Type B pancreatic cell (in vitro differentiated cells): Measurements from ENCODE around the gene PIRT. TPM values are rescaled to one million over a fixed set of nuclear protein-coding genes. Genes with fewer than 3 reads are reported as not detected.

Experiments
- DNase-seq: peaks from one replicate; pipeline ENCODE4 v3.0.0; 2021; ENCODE audit warnings: mixed read lengths; ENCODE audit not compliant: unreplicated experiment; ENCODE audit errors: extremely low spot score
- H3K27ac Mint-ChIP-seq: 2 replicates; pipeline ENCODE4 v1.8.0; 2021; ENCODE audit warnings: mild to moderate bottlenecking, mixed read lengths
- H3K27me3 Mint-ChIP-seq: 2 replicates; pipeline ENCODE4 v1.8.0; 2021; ENCODE audit warnings: mixed read lengths
- H3K36me3 Mint-ChIP-seq: 2 replicates; pipeline ENCODE4 v1.8.0; 2021; ENCODE audit warnings: mixed read lengths
- H3K4me1 Mint-ChIP-seq: one replicate; pipeline ENCODE4 v1.8.0; 2021; ENCODE audit warnings: mixed read lengths; ENCODE audit not compliant: unreplicated experiment
- H3K4me3 Mint-ChIP-seq: 2 replicates; pipeline ENCODE4 v1.8.0; 2021; ENCODE audit warnings: mild to moderate bottlenecking, mixed read lengths
- H3K9me3 Mint-ChIP-seq: 2 replicates; pipeline ENCODE4 v1.8.0; 2021; ENCODE audit warnings: mixed read lengths
- total RNA-seq: library from RNA; stranded (reverse); gene quantifications from 2 replicates; pipeline ENCODE4 v1.2.1, GENCODE V29; 2021; ENCODE audit warnings: low replicate concordance
- TF ChIP-seq, protein P1 (sequence below): fragments of 200-600 bp; sonication (generic); conservative IDR thresholded peaks from 2 replicates; pipeline ENCODE4 v1.5.0; 2021; ENCODE audit warnings: antibody characterized with exemption, mild to moderate bottlenecking

PIRT gene
- total RNA-seq, 1 donor from 2014 or later, result 0.34 TPM

DNA sequence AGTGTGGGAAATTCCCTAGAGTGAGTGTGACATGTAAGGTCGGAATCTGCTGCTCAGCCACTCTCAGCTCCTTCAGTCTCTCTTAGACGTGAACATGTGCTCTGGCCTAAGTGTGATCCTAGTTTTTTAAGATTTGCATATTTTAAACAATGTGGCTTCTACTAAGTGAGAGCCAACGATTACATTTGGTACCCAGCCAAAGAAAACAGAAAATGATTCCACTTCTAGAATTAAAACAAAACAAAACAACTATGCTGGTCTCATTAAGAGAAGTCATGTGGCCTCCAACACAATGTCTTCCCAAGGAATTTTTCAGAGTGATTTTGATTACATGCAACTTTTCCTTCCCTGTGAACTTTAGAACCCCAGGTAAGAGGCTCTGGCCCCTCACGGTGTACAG lies 44.1 kb downstream of the PIRT start:
- Mint-ChIP-seq H3K4me3 (no peak overlapping the region), H3K27ac (no peak overlapping the region), H3K4me1 (peaks cover 17% of the 10 kb centered on the region), H3K36me3 (no peaks in the 10 kb centered on the region), H3K9me3 (no peaks in the 10 kb centered on the region), H3K27me3 (peaks cover 3% of the 10 kb centered on the region)
- TF ChIP-seq, protein P1, sequence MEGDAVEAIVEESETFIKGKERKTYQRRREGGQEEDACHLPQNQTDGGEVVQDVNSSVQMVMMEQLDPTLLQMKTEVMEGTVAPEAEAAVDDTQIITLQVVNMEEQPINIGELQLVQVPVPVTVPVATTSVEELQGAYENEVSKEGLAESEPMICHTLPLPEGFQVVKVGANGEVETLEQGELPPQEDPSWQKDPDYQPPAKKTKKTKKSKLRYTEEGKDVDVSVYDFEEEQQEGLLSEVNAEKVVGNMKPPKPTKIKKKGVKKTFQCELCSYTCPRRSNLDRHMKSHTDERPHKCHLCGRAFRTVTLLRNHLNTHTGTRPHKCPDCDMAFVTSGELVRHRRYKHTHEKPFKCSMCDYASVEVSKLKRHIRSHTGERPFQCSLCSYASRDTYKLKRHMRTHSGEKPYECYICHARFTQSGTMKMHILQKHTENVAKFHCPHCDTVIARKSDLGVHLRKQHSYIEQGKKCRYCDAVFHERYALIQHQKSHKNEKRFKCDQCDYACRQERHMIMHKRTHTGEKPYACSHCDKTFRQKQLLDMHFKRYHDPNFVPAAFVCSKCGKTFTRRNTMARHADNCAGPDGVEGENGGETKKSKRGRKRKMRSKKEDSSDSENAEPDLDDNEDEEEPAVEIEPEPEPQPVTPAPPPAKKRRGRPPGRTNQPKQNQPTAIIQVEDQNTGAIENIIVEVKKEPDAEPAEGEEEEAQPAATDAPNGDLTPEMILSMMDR, result no peak
- DNase-seq, result no peak

GRCh38 chr17:10793256-10793655 lies 44.6 kb downstream of the PIRT start:
- H3K9me3 Mint-ChIP-seq, result no peaks in the 10 kb centered on the region
- TF ChIP-seq, protein P1, result no peak
- H3K27ac Mint-ChIP-seq, result no peak overlapping the region
- no peak for DNase-seq
- peaks cover 3% of the 10 kb centered on the region for H3K27me3 Mint-ChIP-seq
- no peaks in the 10 kb centered on the region for H3K36me3 Mint-ChIP-seq
- no peak overlapping the region for H3K4me3 Mint-ChIP-seq
- peaks cover 18% of the 10 kb centered on the region for H3K4me1 Mint-ChIP-seq

DNA sequence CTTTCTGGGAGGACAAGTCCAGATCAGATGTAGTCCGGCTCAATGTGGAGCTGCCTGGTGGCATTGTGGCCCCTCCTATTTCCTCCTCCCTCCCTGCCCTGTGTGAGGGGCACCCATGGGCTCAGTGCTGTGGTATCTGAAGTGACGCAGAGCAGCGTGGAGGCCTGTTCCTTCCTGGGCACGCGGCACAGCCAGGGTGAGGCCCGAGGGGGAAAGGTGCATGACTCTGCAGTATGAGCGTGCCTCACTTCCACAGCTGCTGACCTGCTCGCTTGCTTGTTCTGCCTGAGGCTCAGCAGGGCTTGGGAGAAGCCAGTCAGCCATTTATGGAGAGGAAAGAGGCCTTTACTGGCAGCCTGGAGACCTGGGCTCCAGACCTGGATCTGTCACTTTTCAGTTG lies 45.7 kb downstream of the PIRT start:
- H3K36me3 Mint-ChIP-seq, result no peaks in the 10 kb centered on the region
- peaks cover 21% of the 10 kb centered on the region for H3K4me1 Mint-ChIP-seq
- H3K27ac Mint-ChIP-seq, result no peak overlapping the region
- no peak for DNase-seq
- H3K9me3 Mint-ChIP-seq, result no peaks in the 10 kb centered on the region
- peaks cover 3% of the 10 kb centered on the region for H3K27me3 Mint-ChIP-seq
- TF ChIP-seq, protein P1, result no peak
- H3K4me3 Mint-ChIP-seq, result no peak overlapping the region

DNA sequence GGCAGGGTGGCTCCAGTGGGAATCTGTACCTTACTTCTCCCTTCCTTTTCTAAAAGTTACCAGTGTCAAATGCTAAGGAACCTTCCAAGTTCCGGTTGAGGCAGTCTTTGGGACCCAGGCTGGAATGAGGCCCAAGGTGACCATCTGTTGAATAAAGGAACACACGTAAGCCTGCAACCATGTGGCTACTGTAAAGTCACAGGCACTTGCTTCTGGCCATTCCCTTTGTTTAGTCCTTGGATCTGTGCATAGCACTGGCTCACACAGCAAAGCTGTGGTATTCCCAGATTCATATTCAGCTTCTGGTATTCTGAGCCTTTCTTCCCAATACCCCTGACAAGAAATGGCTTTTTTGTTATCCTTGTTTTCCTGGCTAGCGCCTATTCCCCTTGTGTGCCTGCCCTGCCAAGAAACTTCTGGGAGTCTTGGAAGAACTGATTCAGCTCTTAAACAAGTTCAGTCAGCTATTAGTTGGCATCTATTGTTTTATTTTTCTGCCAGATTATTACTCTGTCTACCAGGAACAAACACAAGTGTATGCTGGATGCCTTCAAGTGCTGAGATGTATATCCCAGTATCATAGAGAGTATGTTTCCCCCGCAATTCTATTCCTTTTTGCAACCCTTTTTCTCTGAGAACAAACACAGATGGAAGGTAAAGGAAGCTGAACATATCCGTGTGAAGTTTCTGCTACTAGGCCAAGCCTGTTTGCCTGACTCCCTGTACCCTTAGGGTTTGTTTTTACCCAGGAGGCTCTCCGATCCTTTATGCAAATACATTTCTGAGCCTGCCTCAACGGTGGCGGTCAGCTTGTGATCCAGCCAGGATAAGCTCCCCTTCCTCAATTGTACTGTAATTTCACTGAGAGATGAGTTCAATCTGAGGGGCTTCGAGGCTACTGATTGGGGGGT lies 47.1 kb downstream of the PIRT start:
- H3K27me3 Mint-ChIP-seq, result peaks cover 3% of the 10 kb centered on the region
- TF ChIP-seq, protein P1, result no peak
- H3K9me3 Mint-ChIP-seq, result no peaks in the 10 kb centered on the region
- H3K4me3 Mint-ChIP-seq, result no peak overlapping the region
- no peak for DNase-seq
- no peak overlapping the region for H3K27ac Mint-ChIP-seq
- H3K36me3 Mint-ChIP-seq, result no peaks in the 10 kb centered on the region
- peaks cover 21% of the 10 kb centered on the region for H3K4me1 Mint-ChIP-seq

DNA sequence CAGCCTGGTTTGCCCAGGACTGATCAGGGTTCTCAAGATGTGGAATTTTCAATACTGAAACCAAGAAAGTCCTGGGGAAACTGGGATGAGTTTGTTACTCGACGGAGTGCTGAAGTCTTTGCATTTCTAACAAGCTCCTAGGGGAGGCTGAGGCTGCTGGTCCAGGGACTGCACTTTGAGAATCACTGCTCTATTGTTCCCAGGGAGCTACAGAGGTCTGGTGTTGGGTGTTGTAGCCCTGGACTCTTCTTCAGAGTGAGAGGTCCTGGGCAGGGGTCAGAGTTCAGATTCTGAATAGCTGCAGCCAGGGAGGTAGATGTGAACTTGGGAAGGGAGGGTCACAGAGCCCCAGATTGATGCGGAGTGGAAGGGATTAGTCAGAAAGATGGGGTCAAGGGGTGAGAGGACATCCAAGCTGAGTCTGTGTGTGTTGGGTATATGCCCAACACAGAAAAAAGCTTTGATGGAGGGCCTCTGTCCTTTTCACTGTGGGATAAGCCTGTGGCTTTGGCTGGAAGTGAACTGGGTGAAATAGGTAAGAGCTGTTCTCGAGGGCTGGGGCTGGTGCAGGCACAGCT lies 48.1 kb downstream of the PIRT start:
- H3K27me3 Mint-ChIP-seq, result peaks cover 3% of the 10 kb centered on the region
- no peaks in the 10 kb centered on the region for H3K36me3 Mint-ChIP-seq
- no peaks in the 10 kb centered on the region for H3K9me3 Mint-ChIP-seq
- H3K27ac Mint-ChIP-seq, result no peak overlapping the region
- DNase-seq, result no peak
- no peak overlapping the region for H3K4me3 Mint-ChIP-seq
- peaks cover 21% of the 10 kb centered on the region for H3K4me1 Mint-ChIP-seq
- TF ChIP-seq, protein P1, result no peak
